Dedifferentiated amniotic fluid mesenchymal stem cell (primary cell): ENCODE results near the gene NOC4L.
"Not testable (repeated sequence)": the region's sequence is repeated elsewhere in the genome, so short reads cannot be mapped to it uniquely, and the experiment has no call there.

Experiments used
- DNase-seq: peaks from one replicate; pipeline ENCODE4 v3.0.0-alpha.2; 2016; ENCODE audit errors: extremely low spot score

The NOC4L gene

DNA sequence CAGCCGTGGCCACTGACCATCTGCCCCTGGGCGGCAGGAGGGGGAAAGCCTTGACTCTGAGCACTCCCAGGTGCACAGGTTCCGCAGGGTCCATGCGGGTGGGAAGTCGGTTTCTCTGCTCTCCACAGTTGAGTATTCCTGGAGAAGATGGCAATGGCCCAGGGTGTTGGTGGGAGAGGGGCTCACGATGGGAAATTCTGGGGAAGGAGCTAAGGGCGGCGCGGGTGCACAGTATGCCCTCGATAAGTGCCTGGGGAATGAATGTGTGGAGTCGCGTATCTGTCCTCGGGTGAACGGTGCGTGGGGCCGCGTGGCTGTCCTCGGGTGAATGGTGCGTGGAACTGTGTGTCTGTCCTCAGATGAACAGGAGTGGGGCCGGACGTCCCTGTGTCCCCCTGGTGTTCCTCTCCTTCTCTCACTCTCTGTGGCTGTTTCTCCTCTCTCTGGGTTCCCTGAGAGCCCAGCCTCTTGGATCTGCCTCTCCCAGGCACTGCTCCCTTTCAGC is 38.0 kb downstream of the NOC4L start:
- DNase-seq: no peak

GRCh38 chr12:132182711-132183365 is 38.6 kb downstream of the NOC4L start:
- no peak for DNase-seq

- DNase-seq: no peak
These were observed 41.4 kb downstream of the NOC4L start for GRCh38 chr12:132185705-132186104.

DNA sequence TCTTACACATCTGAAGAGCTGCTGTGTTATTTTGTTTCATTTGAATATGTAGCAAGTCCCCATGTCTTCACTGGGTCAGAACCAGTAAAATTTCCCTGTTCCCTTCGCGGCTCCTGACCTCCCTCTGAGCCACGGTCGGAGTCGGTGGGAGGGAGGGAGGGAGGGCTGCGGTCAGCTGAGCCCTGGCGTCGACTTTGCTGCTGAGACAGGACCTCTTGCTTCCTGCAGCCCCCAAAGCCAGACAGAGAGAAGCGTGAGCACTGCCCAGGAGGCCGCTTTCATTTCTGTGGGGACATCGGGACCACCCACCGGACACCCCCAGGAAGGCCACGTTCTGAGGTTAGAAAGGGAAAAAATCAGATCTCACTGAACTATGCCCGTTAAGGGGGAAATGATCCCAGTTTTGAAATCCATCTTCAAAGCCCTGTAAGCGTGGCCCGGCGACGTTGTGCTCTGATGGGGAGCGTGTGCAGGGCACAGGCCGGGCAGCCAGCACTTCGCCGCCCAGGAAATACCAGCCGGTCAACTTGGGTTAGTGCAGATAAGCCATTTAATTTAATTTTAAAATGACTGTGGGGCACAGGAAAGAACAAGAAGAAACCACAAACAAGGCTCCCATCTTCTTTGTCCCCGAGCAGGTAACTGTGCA is 42.1 kb downstream of the NOC4L start:
- no peak for DNase-seq

GRCh38 chr12:132186857-132187620 is 42.8 kb downstream of the NOC4L start:
- no peak for DNase-seq

DNA sequence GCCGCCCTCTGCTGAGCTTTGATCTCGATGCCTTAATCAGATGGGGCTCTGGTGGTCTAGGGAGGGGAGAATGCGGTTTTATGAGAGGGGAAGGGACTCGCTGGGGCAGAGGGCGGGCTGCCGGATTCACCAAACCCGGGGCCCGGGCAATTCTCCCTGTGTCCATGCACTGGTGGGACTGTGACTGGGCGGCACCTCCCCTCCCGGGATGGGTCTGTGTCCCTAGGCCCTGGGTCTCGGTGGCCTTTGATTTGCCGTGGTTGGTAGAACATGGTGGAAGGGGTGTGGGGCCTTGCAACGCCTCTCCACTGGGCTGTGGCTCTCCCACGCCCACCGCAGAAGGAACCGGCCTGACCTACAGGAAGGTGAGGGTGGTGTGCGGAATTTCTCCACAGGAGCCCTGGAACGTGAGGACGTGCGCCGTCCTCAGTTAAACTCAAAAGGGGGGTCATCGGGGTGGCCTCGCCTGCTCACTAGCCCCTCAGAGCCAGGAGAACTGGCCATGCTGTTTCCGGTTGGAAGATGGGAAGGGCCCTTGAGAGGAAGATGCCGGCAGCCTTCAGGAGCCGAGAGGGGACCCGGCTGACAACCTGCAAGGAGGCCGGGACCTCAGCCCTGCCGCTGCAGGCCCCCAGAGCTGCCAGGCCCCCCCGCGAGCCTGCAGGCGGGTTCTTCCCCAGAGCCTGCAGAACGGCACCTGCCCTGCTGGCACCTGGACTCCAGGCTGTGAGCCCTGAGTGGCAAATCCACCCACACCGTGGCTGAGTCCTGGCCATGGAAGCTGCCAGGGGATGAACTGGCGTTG is 43.6 kb downstream of the NOC4L start:
- DNase-seq: no peak

GRCh38 chr12:132188451-132188901 is 44.2 kb downstream of the NOC4L start:
- no peak for DNase-seq

- DNase-seq: no peak
These were observed 44.7 kb downstream of the NOC4L start for GRCh38 chr12:132188916-132189325.

DNA sequence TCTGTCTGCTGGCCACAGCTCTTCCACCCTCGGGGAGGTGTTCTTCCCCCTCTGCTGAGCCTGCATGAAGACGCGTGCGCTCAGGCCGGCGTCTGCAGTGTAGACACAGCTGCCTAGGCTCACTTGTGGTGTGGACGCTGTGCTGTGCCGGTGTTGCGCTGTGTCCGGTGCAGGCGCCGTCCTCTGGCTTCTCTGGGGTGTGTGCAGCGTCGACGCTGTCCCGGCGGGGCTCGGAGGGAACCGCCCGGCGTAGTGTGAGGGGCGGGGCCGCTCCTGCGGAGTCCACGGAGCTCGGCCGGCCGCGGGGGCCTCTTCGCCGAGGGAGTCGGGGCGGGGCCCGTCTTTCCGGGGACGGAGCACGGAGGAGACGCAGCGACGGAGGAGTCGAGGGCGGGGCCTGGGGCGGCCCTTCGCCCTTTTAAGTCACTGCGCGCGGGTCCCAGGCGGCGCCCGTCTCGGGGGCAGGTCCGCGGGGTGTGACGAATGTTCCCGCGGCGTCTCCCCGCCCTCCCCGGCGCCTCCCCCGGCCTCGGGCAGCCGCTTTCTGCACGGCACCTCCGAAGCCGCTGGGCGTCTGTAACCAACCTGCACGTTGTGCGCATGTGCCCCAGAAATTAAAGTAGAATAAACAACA is 45.2 kb downstream of the NOC4L start:
- peak; percentile 55 for DNase-seq

DNA sequence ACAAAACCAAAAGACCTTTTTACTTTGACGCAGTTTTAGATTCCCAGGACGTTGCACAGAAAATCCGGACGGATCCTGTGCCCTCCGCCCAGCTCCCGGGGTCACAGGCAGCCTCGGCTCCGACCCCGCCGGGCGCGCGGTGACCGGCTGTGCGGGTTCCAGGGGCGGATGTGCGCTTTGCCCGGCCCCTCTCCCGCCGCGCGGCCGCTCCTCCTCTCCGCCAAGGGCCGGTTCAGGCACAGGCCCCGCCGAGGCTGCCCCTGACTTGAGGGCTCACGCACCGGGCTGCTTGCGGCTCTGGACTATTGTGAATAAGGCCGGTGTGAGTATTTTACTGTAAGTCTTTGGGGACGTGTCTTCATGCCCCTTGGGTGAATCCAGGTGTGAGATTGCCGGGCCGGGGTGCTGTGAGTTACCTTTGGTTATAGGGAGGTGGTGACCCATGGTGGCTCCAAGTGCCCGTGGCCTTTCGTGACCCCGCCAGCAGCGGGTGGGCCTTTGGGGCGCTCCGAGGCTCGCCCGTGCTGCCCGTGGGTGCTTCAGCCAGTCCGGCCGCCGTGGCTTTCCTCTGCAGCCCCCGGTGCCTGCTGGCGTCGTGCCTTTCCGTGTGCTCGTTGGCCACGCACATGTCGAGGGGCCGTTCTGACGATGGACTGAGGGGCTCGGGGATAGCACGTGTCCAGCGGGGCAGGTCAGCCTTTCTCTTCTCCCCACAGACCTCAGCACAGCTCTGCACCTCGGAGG is 45.9 kb downstream of the NOC4L start:
- DNase-seq: no peak

GRCh38 chr12:132190834-132191500 is 46.7 kb downstream of the NOC4L start:
- no peak for DNase-seq

DNA sequence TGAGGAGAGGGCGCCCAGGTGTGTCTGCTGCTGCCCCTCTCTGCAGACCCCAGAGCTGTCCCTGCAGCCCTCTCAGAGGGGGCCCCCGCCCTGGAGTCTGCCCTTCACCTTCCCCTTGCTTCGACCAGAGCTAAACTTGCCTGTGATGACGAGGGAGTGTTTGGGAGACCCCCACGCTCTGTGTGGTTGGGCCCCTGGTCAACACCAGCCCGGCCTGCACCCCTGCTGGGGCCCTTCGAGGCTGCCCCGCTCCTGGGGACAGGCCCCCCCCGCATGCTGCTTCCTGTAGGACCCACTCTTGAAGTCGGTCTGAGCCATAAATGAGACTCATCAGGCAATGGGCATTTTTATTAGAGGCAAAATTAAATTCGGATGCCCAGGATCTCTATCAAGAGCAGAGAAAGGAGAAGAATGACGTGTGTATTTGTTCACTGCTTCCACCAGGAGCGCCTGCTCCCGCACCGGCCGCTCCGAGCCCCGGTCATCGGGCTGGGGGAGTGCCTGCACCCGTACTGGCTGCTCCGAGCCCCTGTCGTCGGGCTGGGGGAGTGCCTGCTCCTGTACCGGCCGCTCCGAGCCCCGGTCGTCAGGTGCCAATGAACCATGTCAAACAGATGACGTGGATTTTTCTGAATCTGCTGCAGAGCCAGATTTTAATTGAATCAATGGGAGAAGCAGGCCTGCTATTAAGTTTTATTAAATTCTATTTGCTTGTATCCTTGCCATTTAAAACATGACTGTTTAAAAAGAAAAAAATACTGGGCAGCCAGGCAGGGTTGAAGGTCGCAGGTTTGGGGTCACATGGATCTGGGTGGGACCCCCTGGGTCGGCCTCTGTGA is 47.7 kb downstream of the NOC4L start:
- no peak for DNase-seq

DNA sequence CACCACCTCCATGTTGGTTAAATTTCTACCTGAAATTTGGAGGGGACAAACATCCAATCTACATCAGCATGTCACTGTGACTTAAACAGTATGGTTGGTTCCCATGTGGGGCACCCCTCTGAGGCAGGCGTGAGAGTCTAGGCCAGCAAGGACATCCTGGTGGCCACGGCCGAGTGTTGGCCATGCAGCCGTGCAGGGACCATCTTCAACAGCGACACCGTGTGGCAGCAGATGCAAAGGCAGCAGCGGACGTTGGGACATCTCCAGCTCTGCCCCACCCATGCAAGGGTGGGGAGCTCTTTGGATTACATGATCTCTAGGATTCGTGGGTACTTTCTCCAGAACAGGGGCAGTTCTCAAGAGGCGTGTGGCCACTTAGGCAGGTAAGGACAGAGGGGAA is 49.8 kb downstream of the NOC4L start:
- DNase-seq: no peak

DNA sequence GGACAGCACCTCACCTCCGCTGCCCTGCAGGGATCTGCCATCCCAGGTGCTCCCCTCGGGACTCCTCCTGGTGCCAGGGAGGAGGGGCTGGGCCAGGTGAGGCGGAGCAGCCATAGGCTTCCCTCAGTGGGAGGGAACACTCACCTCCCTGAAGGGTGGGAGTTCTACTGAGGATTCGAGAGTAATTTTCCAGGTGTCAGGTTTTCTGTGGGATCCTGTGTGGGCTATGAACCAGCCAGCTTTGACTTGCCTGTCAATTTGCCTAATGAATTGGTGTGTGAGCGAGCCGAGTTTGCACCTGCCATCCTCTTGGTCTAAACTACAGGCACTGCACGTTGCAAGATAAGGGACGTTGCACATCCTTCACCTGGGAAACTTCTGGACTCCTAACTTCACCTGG is 50.3 kb downstream of the NOC4L start:
- no peak for DNase-seq

GRCh38 chr12:132195242-132195641 is 51.0 kb downstream of the NOC4L start:
- DNase-seq: not testable (repeated sequence)

DNA sequence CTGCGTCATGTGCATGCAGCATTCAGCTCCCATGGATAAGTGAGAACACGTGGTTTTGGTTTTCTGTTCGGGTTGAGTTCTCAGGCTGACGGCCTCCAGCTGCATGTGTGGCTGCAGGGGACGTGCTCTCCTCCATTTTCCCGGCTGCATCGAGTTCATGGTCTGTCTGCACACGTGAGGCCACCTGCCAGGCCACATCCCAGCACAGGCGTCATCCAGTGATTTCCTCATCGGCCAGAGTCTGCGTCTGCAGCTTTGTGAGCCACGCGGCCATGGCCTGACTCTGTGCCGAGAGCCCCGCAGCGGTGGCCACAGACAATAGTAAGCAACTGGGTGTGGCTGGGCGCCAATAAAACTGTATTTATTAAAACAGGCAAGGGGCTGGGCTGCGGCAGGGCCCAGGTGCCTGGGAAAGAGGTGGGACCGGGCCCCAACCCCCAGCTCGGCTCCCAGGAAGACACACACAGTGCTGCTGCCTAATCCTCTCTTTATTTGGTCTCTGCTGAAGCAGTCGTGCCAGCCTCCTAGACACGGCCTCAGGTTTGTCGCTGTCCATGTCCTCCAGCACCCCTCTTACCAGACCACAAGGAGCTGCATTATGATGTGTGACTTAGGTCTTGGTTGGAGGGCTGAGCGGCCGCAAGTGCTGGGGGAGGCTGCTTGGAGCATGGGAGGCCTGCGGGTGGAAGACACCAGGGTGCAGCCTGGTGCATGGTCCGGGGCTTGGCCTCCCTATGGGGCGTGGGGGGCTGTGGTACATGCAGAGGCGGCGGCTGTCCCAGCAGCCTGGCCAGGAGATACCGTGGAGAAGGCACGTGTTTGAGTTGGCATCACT is 52.0 kb downstream of the NOC4L start:
- DNase-seq: no peak

DNA sequence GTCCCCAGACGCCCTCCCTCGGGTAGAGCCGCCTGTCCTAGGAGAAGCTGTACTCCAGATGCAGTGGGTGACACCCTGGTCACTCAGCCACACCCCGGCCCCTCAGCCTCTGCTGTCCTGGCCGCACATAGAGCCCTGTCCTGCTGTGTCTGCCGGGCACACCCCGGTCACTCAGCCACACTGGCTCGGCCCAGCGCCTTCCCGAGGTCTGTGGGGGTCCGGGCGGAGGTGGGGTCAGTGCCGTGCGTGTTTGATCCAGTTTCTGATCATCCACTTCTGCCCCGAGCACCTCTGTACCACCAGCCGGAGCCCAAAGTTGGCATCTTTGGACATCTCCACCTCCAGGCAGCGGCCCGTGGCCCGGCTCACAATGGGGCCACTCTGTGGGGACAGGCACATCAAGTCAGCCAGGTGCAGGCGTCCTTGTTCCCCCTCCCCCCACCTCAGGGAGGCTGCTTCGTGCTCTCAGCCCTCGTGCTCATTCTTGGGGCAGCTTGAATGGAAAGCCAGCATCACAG is 52.7 kb downstream of the NOC4L start:
- no peak for DNase-seq
